B cell (primary cell): ENCODE results near the gene DPYD. TPM values are rescaled to one million over a fixed set of nuclear protein-coding genes. Genes with fewer than 3 reads are reported as not detected.

Experiments
- ATAC-seq: fragments of 200-7000 bp; cut with Tn5 transposase; one replicate; pipeline ENCODE4 v1.10.0; 2021; ENCODE audit warnings: low read depth, mild to moderate bottlenecking, moderate number of reproducible peaks, moderate library complexity
- CTCF ChIA-PET: fragments of 350-600 bp; sonication (Branson Sonifier 250); formaldehyde crosslinking; loops from one replicate; lab custom pipeline; 2021; ENCODE audit warnings: antibody characterized with exemption, inconsistent platforms; lab: Charles Lee
- POLR2A ChIA-PET: fragments of 350-600 bp; sonication (Branson Sonifier 250); formaldehyde crosslinking; loops from one replicate; lab custom pipeline; 2021; ENCODE audit warnings: antibody characterized with exemption; lab: Charles Lee
- DNase-seq: peaks from one replicate; pipeline ENCODE4 v3.0.0; 2013
- H2AFZ ChIP-seq: 2 replicates; pipeline ENCODE4 v1.6.1; 2012; ENCODE audit warnings: mild to moderate bottlenecking, low read depth, low read length; ENCODE audit not compliant: insufficient read depth, poor library complexity, severe bottlenecking
- H3K27ac ChIP-seq, 2 donors: 1 replicate in 1 of 2; 2 replicates in 1 of 2; pipeline ENCODE4 v1.5.1; 2012 to 2013; ENCODE audit warnings: low read length in 2 of 2, mild to moderate bottlenecking in 2 of 2, moderate library complexity in 1 of 2
- H3K27me3 ChIP-seq, 4 experiments: fragments of 200-600 bp in 1 of 4; sonication (generic) in 1 of 4; replicated peaks in 1 of 4; 1 replicate in 2 of 4; 2 replicates in 2 of 4; pipeline versions ENCODE4 v1.6.1 to v1.7.0; 2013 to 2016; ENCODE audit warnings: low read length in 3 of 4, mild to moderate bottlenecking in 2 of 4, mixed read lengths in 1 of 4, moderate library complexity in 1 of 4; ENCODE audit not compliant: insufficient read depth in 4 of 4, control insufficient read depth in 3 of 4; ENCODE audit errors: control extremely low read depth in 1 of 4
- H3K36me3 ChIP-seq, 2 experiments: replicated peaks in 1 of 2; 1 replicate in 1 of 2; 2 replicates in 1 of 2; pipeline versions ENCODE4 v1.6.1 to v1.7.1; 2013; ENCODE audit warnings: low read length in 1 of 2; ENCODE audit not compliant: insufficient read depth in 2 of 2, control insufficient read depth in 1 of 2; ENCODE audit errors: control extremely low read depth in 1 of 2, extremely low read depth in 1 of 2
- H3K4me1 ChIP-seq, 2 donors: fragments of 200-600 bp in 1 of 2; sonication (generic) in 1 of 2; 1 replicate in 1 of 2; 2 replicates in 1 of 2; pipeline versions ENCODE4 v1.5.1 to v1.6.1; 2013 to 2017; ENCODE audit warnings: low read length in 2 of 2; ENCODE audit not compliant: control insufficient read depth in 2 of 2, insufficient read depth in 2 of 2
- H3K4me2 ChIP-seq: replicated peaks from 2 replicates; pipeline ENCODE3; 2012; ENCODE audit warnings: mild to moderate bottlenecking, low read depth, low read length; ENCODE audit not compliant: poor library complexity, severe bottlenecking
- H3K4me3 ChIP-seq, 5 experiments: fragments of 200-600 bp in 1 of 5; sonication (generic) in 1 of 5; 1 replicate in 3 of 5; 2 replicates in 2 of 5; pipeline versions ENCODE4 v1.5.1 to v1.7.0; 2011 to 2016; ENCODE audit warnings: low read length in 4 of 5, mild to moderate bottlenecking in 4 of 5, low read depth in 2 of 5, control low read depth in 1 of 5, moderate library complexity in 1 of 5; ENCODE audit not compliant: insufficient read depth in 1 of 5; ENCODE audit errors: control extremely low read depth in 1 of 5, extremely low read depth in 1 of 5
- H3K79me2 ChIP-seq: fragments of 200-600 bp; sonication (generic); one replicate; pipeline ENCODE4 v1.6.0; 2016; ENCODE audit warnings: low read length; ENCODE audit not compliant: control insufficient read depth, insufficient read depth
- H3K9ac ChIP-seq: fragments of 200-600 bp; sonication (generic); 2 replicates; pipeline ENCODE4 v1.6.1; 2017; ENCODE audit warnings: mild to moderate bottlenecking, low read length, moderate library complexity
- H3K9me3 ChIP-seq, 3 donors: one replicate each; pipeline versions ENCODE4 v1.6.1 to v1.7.1; 2013; ENCODE audit warnings: low read length in 2 of 3; ENCODE audit not compliant: control insufficient read depth in 2 of 3, insufficient read depth in 1 of 3; ENCODE audit errors: control extremely low read depth in 1 of 3
- H4K20me1 ChIP-seq: 2 replicates; pipeline ENCODE4 v1.6.0; 2012; ENCODE audit warnings: mild to moderate bottlenecking, low read length; ENCODE audit not compliant: insufficient read depth, control insufficient read depth, poor library complexity, severe bottlenecking
- H3K27ac Mint-ChIP-seq: one replicate; pipeline ENCODE4 v1.8.0; 2021; ENCODE audit warnings: mixed read lengths
- H3K27me3 Mint-ChIP-seq: one replicate; pipeline ENCODE4 v1.8.0; 2021; ENCODE audit warnings: mixed read lengths
- H3K4me1 Mint-ChIP-seq: one replicate; pipeline ENCODE4 v1.8.0; 2021; ENCODE audit warnings: mixed read lengths
- H3K4me3 Mint-ChIP-seq: one replicate; pipeline ENCODE4 v1.8.0; 2021; ENCODE audit warnings: mixed read lengths
- H3K9me3 Mint-ChIP-seq: one replicate; pipeline ENCODE4 v1.8.0; 2022; ENCODE audit warnings: mixed read lengths; ENCODE audit not compliant: insufficient read depth
- EZH2 ChIP-seq: IDR thresholded peaks from 2 replicates; pipeline ENCODE4 v1.6.1; 2012; ENCODE audit warnings: borderline replicate concordance, low read depth, mild to moderate bottlenecking, moderate library complexity, low read length; ENCODE audit not compliant: insufficient read depth, poor library complexity, severe bottlenecking
- WGBS: methylation state at CpG from one replicate; pipeline ENCODE4 v1.1.5; 2013; ENCODE audit warnings: missing lambda C conversion rate; ENCODE audit not compliant: insufficient coverage; 5-methylcytosine and 5-hydroxymethylcytosine counted together
- intact Hi-C: fragments of 100-400 bp; cut with micrococcal nuclease; formaldehyde crosslinking; loops from one replicate; pipeline ENCODE4 v1.10.0; 2022
- polyA plus RNA-seq: library from polyadenylated mRNA; depleted of rRNA; stranded (reverse); fragments of >200 nt; gene quantifications from 2 replicates; pipeline ENCODE4 v1.2.3, GENCODE V29; 2012
- total RNA-seq, 2 donors: library from RNA; stranded (reverse); fragments of 120-200 nt in 1 of 2; gene quantifications; 1 replicate in 1 of 2; 2 replicates in 1 of 2; pipeline versions ENCODE4 v1.2.3 to v1.2.4, GENCODE V29; 2013 to 2022
- TF ChIP-seq, protein P1 (sequence below): fragments of 200-600 bp; IDR thresholded peaks from one replicate; pipeline ENCODE4 v1.8.0; 2022; ENCODE audit warnings: antibody characterized with exemption, mild to moderate bottlenecking

Gene DPYD
- total and polyA plus RNA-seq, 2 donors (not counting 1 experiment from before 2014, with no cell fraction given): 4.2 to 19.0 TPM

DNA sequence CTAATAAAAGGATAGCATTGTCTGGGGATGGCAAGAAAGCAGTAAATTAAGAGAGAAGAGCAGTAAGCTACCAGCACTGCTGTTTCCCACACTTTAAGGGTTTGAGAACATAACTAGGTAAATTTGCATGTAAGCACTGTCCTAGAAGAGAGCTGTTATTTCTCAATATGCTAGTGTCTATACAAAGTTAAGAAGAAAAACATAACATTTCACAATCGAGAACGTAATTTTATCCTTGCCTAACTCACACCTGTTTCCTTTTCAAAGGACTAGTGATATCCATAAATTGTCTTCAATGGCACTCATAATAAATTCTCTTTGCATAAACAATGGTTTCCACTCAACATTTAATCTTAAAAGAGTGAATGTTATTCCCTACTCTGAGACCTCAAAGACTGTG is 623.2 kb downstream of the DPYD start:
- no peaks in the 10 kb centered on the region for H3K9me3 ChIP-seq
- CTCF ChIA-PET: no interaction called here
- no peak overlapping the region for H3K4me2 ChIP-seq
- Mint-ChIP-seq H3K27me3 (no peaks in the 10 kb centered on the region), H3K9me3 (no peaks in the 10 kb centered on the region), H3K4me3 (no peak overlapping the region), H3K4me1 (no peaks in the 10 kb centered on the region), H3K27ac (no peak overlapping the region)
- TF ChIP-seq EZH2: no peak
- TF ChIP-seq, protein P1, sequence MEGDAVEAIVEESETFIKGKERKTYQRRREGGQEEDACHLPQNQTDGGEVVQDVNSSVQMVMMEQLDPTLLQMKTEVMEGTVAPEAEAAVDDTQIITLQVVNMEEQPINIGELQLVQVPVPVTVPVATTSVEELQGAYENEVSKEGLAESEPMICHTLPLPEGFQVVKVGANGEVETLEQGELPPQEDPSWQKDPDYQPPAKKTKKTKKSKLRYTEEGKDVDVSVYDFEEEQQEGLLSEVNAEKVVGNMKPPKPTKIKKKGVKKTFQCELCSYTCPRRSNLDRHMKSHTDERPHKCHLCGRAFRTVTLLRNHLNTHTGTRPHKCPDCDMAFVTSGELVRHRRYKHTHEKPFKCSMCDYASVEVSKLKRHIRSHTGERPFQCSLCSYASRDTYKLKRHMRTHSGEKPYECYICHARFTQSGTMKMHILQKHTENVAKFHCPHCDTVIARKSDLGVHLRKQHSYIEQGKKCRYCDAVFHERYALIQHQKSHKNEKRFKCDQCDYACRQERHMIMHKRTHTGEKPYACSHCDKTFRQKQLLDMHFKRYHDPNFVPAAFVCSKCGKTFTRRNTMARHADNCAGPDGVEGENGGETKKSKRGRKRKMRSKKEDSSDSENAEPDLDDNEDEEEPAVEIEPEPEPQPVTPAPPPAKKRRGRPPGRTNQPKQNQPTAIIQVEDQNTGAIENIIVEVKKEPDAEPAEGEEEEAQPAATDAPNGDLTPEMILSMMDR: no peak
- peaks cover 0 to 2% of the 10 kb centered on the region in 2 experiments for H3K36me3 ChIP-seq
- no peak for DNase-seq
- no peak overlapping the region for H3K27ac ChIP-seq
- H3K4me3 ChIP-seq: no peak overlapping the region
- no peaks in the 10 kb centered on the region for H3K79me2 ChIP-seq
- no peaks in the 10 kb centered on the region for H4K20me1 ChIP-seq
- H2AFZ ChIP-seq: no peak overlapping the region
- H3K27me3 ChIP-seq: no peaks in the 10 kb centered on the region
- intact Hi-C loops: no loop called here
- no peak for ATAC-seq
- POLR2A ChIA-PET: no interaction called here
- H3K9ac ChIP-seq: no peak overlapping the region
- no CpG with 5 or more reads among the region's 2 CpGs for WGBS
- no peaks in the 10 kb centered on the region for H3K4me1 ChIP-seq

- Histone ChIP-seq H3K4me3 (no peak overlapping the region), H3K9me3 (no peaks in the 10 kb centered on the region), H3K4me1 (no peaks in the 10 kb centered on the region), H3K27ac (no peak overlapping the region), H2AFZ (no peak overlapping the region), H3K36me3 (no peaks in the 10 kb centered on the region), H3K9ac (no peak overlapping the region), H3K27me3 (no peaks in the 10 kb centered on the region), H4K20me1 (no peaks in the 10 kb centered on the region), H3K79me2 (no peaks in the 10 kb centered on the region), H3K4me2 (no peak overlapping the region)
- H3K27me3 Mint-ChIP-seq: no peaks in the 10 kb centered on the region
- WGBS: no CpG with 5 or more reads among the region's 1 CpG
- no peaks in the 10 kb centered on the region for H3K4me1 Mint-ChIP-seq
- POLR2A ChIA-PET: no interaction called here
- no peak overlapping the region for H3K27ac Mint-ChIP-seq
- TF ChIP-seq, protein P1: no peak
- TF ChIP-seq EZH2: no peak
- intact Hi-C loops: no loop called here
- peaks cover 3% of the 10 kb centered on the region for H3K9me3 Mint-ChIP-seq
- ATAC-seq (no peak), DNase-seq (no peak)
- H3K4me3 Mint-ChIP-seq: no peak overlapping the region
- CTCF ChIA-PET: no interaction called here
These were observed 638.9 kb downstream of the DPYD start for GRCh38 chr1:97281962-97282361.
